PFSK-1 (cell line): ENCODE results near the gene LCORL.

Source experiments
- FOXP2 ChIP-seq: optimal IDR thresholded peaks from 2 replicates; pipeline ENCODE3; 2011; ENCODE audit warnings: borderline replicate concordance, control low read depth, inconsistent platforms; ENCODE audit not compliant: insufficient read depth; ENCODE audit errors: extremely low read length, extremely low read depth
- POLR2AphosphoS5 ChIP-seq: IDR thresholded peaks from 2 replicates; pipeline ENCODE4 v1.6.1; 2012; ENCODE audit warnings: low read depth, mild to moderate bottlenecking, control low read depth, low read length, moderate library complexity
- REST ChIP-seq, 2 experiments: IDR thresholded peaks; 2 replicates each; pipeline versions ENCODE4 v1.6.1 to v1.8.0; 2011 to 2012; ENCODE audit warnings: low read depth in 2 of 2, low read length in 2 of 2, control low read depth in 1 of 2, inconsistent platforms in 1 of 2, mild to moderate bottlenecking in 1 of 2, moderate library complexity in 1 of 2; ENCODE audit not compliant: insufficient read depth in 1 of 2
- SIN3A ChIP-seq: IDR thresholded peaks from 2 replicates; pipeline ENCODE4 v1.6.1; 2012; ENCODE audit warnings: mild to moderate bottlenecking, low read length, moderate library complexity, borderline replicate concordance; ENCODE audit not compliant: insufficient read depth
- TAF1 ChIP-seq: IDR thresholded peaks from 2 replicates; pipeline ENCODE4 v1.6.1; 2012; ENCODE audit warnings: low read length, control low read depth, borderline replicate concordance; ENCODE audit not compliant: insufficient read depth

Gene LCORL

GRCh38 chr4:17854036-17854435 is 167.5 kb downstream of the LCORL start:
- no peak for TF ChIP-seq POLR2AphosphoS5
- no peak for TF ChIP-seq SIN3A
- no peak for TF ChIP-seq TAF1
- no peak for TF ChIP-seq REST (IDR thresholded peaks at IDR 0.05; ENCODE audit: insufficient read depth in 1 of 2, low read depth in 2 of 2, low read length in 2 of 2)
- no peak for TF ChIP-seq FOXP2

- TF ChIP-seq POLR2AphosphoS5 = no peak
Observed at GRCh38 chr4:17851959-17852358, 169.6 kb downstream of the LCORL start.

- no peak for TF ChIP-seq TAF1
- no peak for TF ChIP-seq SIN3A
- TF ChIP-seq REST (IDR thresholded peaks at IDR 0.05; ENCODE audit: insufficient read depth in 1 of 2, low read depth in 2 of 2, low read length in 2 of 2) = no peak
Observed at GRCh38 chr4:17846266-17846665, 175.3 kb downstream of the LCORL start.

- TF ChIP-seq SIN3A = no peak
- no peak for TF ChIP-seq POLR2AphosphoS5
- TF ChIP-seq FOXP2 = no peak
- TF ChIP-seq TAF1 = no peak
- TF ChIP-seq REST (IDR thresholded peaks at IDR 0.05; ENCODE audit: insufficient read depth in 1 of 2, low read depth in 2 of 2, low read length in 2 of 2) = no peak
Observed at GRCh38 chr4:17823871-17824669, 197.5 kb downstream of the LCORL start.

- no peak for TF ChIP-seq SIN3A
- TF ChIP-seq FOXP2 = no peak
- no peak for TF ChIP-seq TAF1
- no peak for TF ChIP-seq POLR2AphosphoS5
Observed at GRCh38 chr4:17817027-17817426, 204.5 kb downstream of the LCORL start.

GRCh38 chr4:17816142-17816541 is 205.4 kb downstream of the LCORL start:
- no peak for TF ChIP-seq TAF1
- TF ChIP-seq POLR2AphosphoS5 = no peak
- no peak for TF ChIP-seq SIN3A
- TF ChIP-seq REST (IDR thresholded peaks at IDR 0.05; ENCODE audit: insufficient read depth in 1 of 2, low read depth in 2 of 2, low read length in 2 of 2) = no peak
- TF ChIP-seq FOXP2 = no peak
